ENCODE results near the gene PDE4D.

Gene PDE4D

DNA sequence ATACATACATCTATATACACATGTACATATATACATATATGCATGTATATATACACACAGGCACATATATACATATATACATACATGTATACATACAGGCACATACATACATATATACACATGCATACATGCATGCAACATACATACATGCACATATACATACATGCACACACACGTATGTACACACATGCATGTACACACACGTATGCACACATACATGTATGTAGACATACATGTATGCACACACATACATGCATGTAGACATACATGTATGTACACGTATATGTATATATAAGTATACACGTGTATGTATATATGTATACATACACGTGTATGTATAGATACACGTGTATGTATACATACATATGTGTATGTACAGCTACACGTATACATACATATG, 693.7 kb downstream of the PDE4D start:
- H3K4me1 ChIP-seq (ENCODE audit: control insufficient read depth, insufficient read depth, low read length), result no peaks in the 10 kb centered on the region

DNA sequence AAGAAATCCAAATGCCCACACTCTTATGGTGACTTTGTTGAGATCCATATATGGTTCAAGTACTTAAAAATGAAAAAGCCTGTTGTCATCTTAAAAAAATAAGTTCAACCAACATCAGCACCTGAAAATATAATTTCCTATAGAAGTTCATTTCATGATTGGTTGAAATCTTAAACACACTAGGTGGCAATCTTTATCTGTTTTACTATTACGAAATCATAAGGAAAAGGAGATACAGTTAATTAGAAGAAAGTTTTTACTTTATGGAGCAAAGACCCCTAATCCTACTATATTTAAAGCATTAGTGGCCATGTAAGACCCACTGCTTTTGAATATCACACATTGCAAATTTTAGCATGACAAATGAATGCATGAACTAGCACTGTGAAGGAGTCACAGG, 694.7 kb downstream of the PDE4D start:
- Histone ChIP-seq H3K27me3 (ENCODE audit: control insufficient read depth, insufficient read depth, low read length) (no peaks in the 10 kb centered on the region), H3K36me3 (ENCODE audit: insufficient read depth, low read length) (no peaks in the 10 kb centered on the region)

More for the DNA sequence above, 693.7 kb downstream of the PDE4D start:
- Histone ChIP-seq H3K4me3 (ENCODE audit: low read length) (no peak overlapping the region), H3K9ac (ENCODE audit: low read depth, low read length) (no peak overlapping the region), H3K27me3 (ENCODE audit: control insufficient read depth, insufficient read depth, low read length) (no peaks in the 10 kb centered on the region), H3K9me3 (replicated peaks; ENCODE audit: low read length) (no peaks in the 10 kb centered on the region), H3K4me2 (ENCODE audit: low read length) (no peak overlapping the region), H3K36me3 (ENCODE audit: insufficient read depth, low read length) (no peaks in the 10 kb centered on the region)

DNA sequence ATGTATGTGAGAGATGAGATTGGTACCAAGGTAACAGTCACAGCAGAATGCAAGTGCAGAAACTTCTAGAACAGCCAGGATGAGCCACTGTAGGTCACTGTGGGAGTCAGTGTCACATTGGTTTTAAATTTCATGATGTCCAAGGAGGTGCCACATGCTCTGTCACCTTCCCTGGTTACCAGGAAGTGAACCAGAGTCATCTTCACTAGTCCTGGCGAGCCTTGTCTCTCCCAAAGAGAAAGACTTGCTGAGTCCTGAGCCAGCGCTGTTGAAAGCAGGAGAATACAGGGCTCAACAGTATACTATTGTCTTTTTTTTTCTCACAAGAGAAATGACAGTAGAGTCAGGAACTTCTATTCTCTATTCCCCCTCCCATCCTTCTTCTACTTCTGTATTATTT, 695.2 kb downstream of the PDE4D start:
- Histone ChIP-seq H3K36me3 (ENCODE audit: insufficient read depth, low read length) (no peaks in the 10 kb centered on the region), H3K4me1 (ENCODE audit: control insufficient read depth, insufficient read depth, low read length) (peaks cover 11% of the 10 kb centered on the region), H3K27me3 (ENCODE audit: control insufficient read depth, insufficient read depth, low read length) (no peaks in the 10 kb centered on the region), H3K4me3 (ENCODE audit: low read length) (no peak overlapping the region), H3K4me2 (ENCODE audit: low read length) (no peak overlapping the region), H3K9ac (ENCODE audit: low read depth, low read length) (no peak overlapping the region), H3K9me3 (replicated peaks; ENCODE audit: low read length) (no peaks in the 10 kb centered on the region)

More for the DNA sequence above, 694.7 kb downstream of the PDE4D start:
- no peaks in the 10 kb centered on the region for H3K9me3 ChIP-seq (replicated peaks; ENCODE audit: low read length)
- no peak overlapping the region for H3K4me2 ChIP-seq (ENCODE audit: low read length)
- H3K4me1 ChIP-seq (ENCODE audit: control insufficient read depth, insufficient read depth, low read length), result peaks cover 7% of the 10 kb centered on the region
- no peak overlapping the region for H3K9ac ChIP-seq (ENCODE audit: low read depth, low read length)
- no peak overlapping the region for H3K4me3 ChIP-seq (ENCODE audit: low read length)

DNA sequence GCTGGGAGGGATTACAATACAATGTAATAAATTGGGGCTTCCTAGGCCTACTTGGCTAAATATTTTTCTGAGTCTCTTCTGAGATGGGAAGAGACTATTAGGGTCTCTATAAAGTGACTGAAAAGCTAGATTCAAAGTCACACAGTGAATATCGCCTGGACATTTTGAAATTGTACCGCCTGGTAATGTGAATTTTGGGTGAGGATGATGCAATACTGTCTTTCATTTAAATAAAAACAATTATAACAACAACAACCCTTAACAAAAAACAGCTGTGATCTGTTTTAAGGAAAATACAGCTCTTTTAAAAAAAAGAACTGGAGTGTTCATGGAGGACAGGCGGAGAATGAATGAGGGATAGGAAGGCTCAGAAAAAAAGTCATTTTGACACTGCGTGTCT, 695.6 kb downstream of the PDE4D start:
- Histone ChIP-seq H3K36me3 (ENCODE audit: insufficient read depth, low read length) (no peaks in the 10 kb centered on the region), H3K9ac (ENCODE audit: low read depth, low read length) (no peak overlapping the region), H3K9me3 (replicated peaks; ENCODE audit: low read length) (no peaks in the 10 kb centered on the region), H3K4me2 (ENCODE audit: low read length) (no peak overlapping the region), H3K4me3 (ENCODE audit: low read length) (no peak overlapping the region), H3K27me3 (ENCODE audit: control insufficient read depth, insufficient read depth, low read length) (no peaks in the 10 kb centered on the region), H3K4me1 (ENCODE audit: control insufficient read depth, insufficient read depth, low read length) (peaks cover 12% of the 10 kb centered on the region)

DNA sequence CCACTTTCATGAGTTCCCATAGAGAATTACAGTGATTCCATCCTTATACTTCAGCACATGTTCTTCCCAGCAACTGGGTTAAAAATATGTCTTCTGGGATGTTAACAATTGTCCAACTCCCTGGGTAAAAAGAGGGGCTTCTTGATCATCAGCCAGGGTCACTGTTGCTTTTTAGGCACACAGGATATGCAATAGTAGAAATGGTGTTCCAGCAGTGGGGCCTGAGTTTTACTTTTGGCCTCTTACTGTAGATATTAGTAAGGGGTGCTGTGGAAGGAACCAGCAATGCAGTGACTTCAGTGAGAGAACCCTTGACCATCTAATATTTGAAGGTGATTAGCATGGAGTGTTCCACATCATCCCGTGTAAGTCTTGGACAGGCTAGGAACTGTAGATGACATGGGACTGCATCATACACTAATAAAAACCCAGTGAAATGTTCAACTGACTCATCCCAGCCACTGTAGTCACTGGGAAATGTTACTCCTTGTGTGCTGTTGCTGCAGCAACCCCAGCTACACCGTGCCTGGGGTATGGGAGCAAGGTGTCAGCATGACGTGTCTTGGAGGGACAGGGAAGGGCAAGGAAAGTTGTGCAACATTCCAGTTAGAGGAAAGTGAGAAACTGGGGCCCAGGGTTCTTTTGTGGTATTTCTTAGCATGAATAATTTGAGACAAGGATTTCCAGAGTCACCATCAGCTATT, 699.8 kb downstream of the PDE4D start:
- peak overlapping the region; percentile 77 for H3K9ac ChIP-seq (ENCODE audit: low read depth, low read length)
- H3K27me3 ChIP-seq (ENCODE audit: control insufficient read depth, insufficient read depth, low read length), result no peaks in the 10 kb centered on the region
- H3K36me3 ChIP-seq (ENCODE audit: insufficient read depth, low read length), result no peaks in the 10 kb centered on the region
- peak overlapping the region; percentile 25 for H3K4me2 ChIP-seq (ENCODE audit: low read length)
- no peak overlapping the region for H3K4me3 ChIP-seq (ENCODE audit: low read length)
- no peaks in the 10 kb centered on the region for H3K9me3 ChIP-seq (replicated peaks; ENCODE audit: low read length)
- peaks cover 15% of the 10 kb centered on the region for H3K4me1 ChIP-seq (ENCODE audit: control insufficient read depth, insufficient read depth, low read length)

DNA sequence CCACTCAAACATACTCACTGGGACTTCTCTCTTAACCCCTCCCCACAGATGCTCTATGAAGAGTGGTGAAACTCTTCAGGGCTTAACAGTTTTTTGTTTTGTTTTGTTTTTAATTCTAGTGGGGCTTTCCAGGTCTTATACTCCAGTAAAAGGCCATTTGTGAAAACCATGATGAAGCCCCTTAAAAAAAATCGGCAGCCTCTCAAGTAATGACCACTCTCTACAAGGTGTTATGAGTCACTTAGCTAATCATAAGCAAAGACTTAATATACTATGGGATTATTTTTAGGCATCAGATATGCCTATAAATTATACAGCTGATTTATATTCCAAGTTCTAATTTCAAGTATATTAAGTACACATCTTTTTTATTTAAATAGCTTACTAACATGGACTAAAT, 702.8 kb downstream of the PDE4D start:
- H3K4me2 ChIP-seq (ENCODE audit: low read length), result no peak overlapping the region
- H3K4me1 ChIP-seq (ENCODE audit: control insufficient read depth, insufficient read depth, low read length), result peaks cover 17% of the 10 kb centered on the region
- no peak overlapping the region for H3K4me3 ChIP-seq (ENCODE audit: low read length)
- H3K27me3 ChIP-seq (ENCODE audit: control insufficient read depth, insufficient read depth, low read length), result no peaks in the 10 kb centered on the region
- no peaks in the 10 kb centered on the region for H3K9me3 ChIP-seq (replicated peaks; ENCODE audit: low read length)
- no peaks in the 10 kb centered on the region for H3K36me3 ChIP-seq (ENCODE audit: insufficient read depth, low read length)
- H3K9ac ChIP-seq (ENCODE audit: low read depth, low read length), result no peak overlapping the region

DNA sequence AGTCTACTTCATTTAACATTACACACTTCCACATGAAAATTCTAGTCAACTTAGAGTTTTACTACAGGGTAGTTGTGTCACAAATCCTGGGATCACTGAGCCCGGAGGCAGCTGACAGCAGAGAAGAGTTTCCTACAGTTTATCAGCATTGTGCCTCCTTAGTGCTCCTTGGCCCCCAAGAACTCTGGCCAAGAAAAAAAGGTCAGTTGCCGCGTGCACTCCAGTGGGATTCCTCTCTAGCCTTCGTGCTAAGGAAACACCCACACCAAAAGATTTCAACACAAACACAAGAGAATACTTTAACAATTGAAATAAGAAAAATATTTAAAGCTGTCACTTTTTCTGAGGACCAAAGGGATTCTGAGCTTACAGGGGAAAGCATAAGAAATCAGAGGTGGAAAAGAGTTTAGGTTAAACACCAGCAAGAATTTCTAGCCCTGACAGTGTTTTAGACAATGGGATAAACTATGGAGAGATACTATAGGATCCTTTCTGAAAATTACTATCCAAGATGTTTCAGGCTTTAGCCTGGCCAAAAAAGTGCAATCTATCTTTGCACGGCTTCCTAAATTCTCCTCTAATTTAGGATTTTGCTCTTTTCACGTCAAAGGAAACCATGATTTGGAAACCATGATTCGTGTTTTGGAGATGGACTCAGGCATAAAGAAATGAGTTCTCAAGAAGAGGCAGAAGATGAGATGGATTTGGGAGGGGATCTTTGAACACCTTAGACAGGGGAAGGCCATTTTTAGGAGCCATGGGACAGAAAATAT, 703.9 kb downstream of the PDE4D start:
- peaks cover 16% of the 10 kb centered on the region for H3K4me1 ChIP-seq (ENCODE audit: control insufficient read depth, insufficient read depth, low read length)
- H3K9ac ChIP-seq (ENCODE audit: low read depth, low read length), result peak overlapping the region; percentile 16
- no peaks in the 10 kb centered on the region for H3K36me3 ChIP-seq (ENCODE audit: insufficient read depth, low read length)
- H3K9me3 ChIP-seq (replicated peaks; ENCODE audit: low read length), result no peaks in the 10 kb centered on the region
- no peak overlapping the region for H3K4me2 ChIP-seq (ENCODE audit: low read length)
- no peak overlapping the region for H3K4me3 ChIP-seq (ENCODE audit: low read length)
- no peaks in the 10 kb centered on the region for H3K27me3 ChIP-seq (ENCODE audit: control insufficient read depth, insufficient read depth, low read length)

DNA sequence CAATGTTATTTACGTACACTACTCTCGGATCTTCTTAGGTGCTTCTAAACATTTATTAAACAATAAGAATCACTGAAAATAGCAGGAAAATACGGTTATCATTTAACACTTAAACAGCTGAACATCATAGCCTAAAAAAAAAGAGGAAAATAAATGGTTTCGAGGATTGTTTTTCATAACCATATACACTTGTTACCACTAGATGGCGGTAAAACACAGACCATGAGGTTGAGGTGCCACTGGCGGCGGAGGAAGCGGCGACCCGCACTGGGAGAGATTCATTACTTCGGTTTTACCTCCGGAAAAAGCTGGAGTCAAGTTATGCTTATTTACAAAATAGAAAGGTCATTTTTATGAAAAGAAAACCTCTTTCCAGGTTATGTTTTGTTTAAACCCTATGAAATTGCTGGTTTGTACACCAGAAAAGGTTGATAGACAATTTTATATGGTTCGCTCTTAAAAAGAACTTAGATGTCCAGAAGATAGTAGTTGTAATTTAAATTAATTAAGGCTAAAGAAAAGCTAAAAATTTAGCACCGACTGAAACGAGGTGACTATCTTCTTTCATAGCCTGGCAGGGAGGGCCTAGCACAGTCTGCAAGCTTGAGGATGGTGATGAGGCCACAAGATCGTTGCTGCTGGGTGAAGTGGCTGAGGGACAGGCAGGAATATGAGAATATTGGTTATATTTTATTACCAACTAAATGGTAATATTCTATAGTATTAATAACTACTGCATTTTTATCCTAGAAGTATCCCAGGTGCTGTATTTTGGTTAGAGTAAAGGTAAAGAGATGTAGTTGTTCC, 704.9 kb downstream of the PDE4D start:
- Histone ChIP-seq H3K27me3 (ENCODE audit: control insufficient read depth, insufficient read depth, low read length) (no peaks in the 10 kb centered on the region), H3K4me2 (ENCODE audit: low read length) (peak overlapping the region; percentile 77), H3K4me3 (ENCODE audit: low read length) (peak overlapping the region; percentile 55), H3K36me3 (ENCODE audit: insufficient read depth, low read length) (no peaks in the 10 kb centered on the region), H3K9me3 (replicated peaks; ENCODE audit: low read length) (no peaks in the 10 kb centered on the region), H3K9ac (ENCODE audit: low read depth, low read length) (peak overlapping the region; percentile 79), H3K4me1 (ENCODE audit: control insufficient read depth, insufficient read depth, low read length) (peaks cover 8% of the 10 kb centered on the region)

DNA sequence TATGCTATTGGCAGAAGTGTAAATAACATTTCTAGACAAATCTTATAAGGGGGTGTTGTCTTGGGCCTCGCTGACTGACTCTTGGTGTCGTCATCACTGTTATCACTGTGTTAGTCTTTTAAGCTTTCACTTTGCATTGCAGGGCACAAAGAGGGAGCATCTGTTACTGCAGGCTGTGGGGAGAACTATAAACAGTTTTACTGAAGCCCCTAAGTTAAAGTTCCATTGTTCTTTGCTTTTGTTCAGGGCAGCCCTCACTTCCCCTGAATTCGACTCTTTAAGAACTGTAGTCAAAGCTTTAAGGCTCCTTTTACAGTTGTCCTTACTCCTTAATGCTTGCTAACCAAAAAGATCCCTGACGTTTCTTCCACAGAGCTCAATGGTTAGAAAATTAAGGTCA, 705.7 kb downstream of the PDE4D start:
- Histone ChIP-seq H3K4me3 (ENCODE audit: low read length) (peak overlapping the region; percentile 24), H3K9ac (ENCODE audit: low read depth, low read length) (peak overlapping the region; percentile 67)

DNA sequence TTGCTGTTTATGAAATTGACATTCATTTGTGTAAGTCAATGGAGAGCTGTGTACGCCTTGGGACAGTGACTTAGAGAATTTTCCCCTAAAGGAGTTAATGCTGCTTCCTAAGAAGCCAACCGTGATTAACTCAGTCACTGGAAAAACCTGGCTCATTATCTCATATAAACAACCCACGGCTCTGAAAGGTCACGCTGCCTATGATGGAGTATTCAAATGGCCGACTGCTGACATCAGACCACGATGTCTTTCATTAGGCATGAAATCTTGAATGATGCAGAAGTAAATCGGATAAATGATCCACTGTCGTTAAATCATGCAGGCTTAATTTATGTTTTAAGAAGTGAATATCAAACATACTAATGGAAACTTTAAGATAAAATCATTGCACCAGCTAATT, 706.9 kb downstream of the PDE4D start:
- Histone ChIP-seq H3K4me3 (ENCODE audit: low read length) (no peak overlapping the region), H3K9me3 (replicated peaks; ENCODE audit: low read length) (no peaks in the 10 kb centered on the region), H3K4me1 (ENCODE audit: control insufficient read depth, insufficient read depth, low read length) (peaks cover 5% of the 10 kb centered on the region), H3K9ac (ENCODE audit: low read depth, low read length) (no peak overlapping the region), H3K36me3 (ENCODE audit: insufficient read depth, low read length) (no peaks in the 10 kb centered on the region), H3K27me3 (ENCODE audit: control insufficient read depth, insufficient read depth, low read length) (no peaks in the 10 kb centered on the region), H3K4me2 (ENCODE audit: low read length) (no peak overlapping the region)

More for the DNA sequence above, 705.7 kb downstream of the PDE4D start:
- peaks cover 5% of the 10 kb centered on the region for H3K4me1 ChIP-seq (ENCODE audit: control insufficient read depth, insufficient read depth, low read length)
- H3K36me3 ChIP-seq (ENCODE audit: insufficient read depth, low read length), result no peaks in the 10 kb centered on the region
- H3K4me2 ChIP-seq (ENCODE audit: low read length), result peak overlapping the region; percentile 66
- H3K27me3 ChIP-seq (ENCODE audit: control insufficient read depth, insufficient read depth, low read length), result no peaks in the 10 kb centered on the region
- H3K9me3 ChIP-seq (replicated peaks; ENCODE audit: low read length), result no peaks in the 10 kb centered on the region

DNA sequence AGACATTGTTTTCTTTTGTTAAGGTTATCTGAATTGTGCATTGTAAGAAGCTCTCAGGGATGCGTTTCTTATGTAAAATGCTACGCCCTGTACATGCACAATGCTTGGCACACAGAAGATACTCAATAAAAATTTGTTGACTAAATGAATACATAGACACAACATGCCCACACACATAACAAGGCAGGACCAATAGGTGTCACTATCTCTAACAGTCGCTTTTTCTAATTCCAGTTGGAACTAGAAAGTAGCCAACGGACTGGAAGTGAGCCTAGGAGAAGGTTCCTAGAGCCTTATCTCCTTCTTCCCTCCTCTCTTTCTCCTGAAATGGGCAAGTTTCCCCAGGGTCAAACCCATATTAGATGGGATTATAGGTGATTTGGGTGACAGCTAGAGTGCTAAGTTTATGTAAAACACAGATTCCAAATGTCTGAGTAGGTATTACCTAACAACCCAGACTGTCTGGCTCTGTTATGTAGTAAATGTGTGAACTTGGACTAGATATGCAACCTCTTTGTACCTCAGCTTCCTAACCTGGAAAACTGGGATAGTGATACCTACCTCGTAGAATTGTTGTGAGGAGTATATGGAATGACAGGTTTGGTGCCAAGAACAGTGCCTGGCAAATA, 707.7 kb downstream of the PDE4D start:
- H3K27me3 ChIP-seq (ENCODE audit: control insufficient read depth, insufficient read depth, low read length), result no peaks in the 10 kb centered on the region
- H3K4me2 ChIP-seq (ENCODE audit: low read length), result no peak overlapping the region
- no peaks in the 10 kb centered on the region for H3K36me3 ChIP-seq (ENCODE audit: insufficient read depth, low read length)
- H3K4me3 ChIP-seq (ENCODE audit: low read length), result no peak overlapping the region
- H3K9me3 ChIP-seq (replicated peaks; ENCODE audit: low read length), result no peaks in the 10 kb centered on the region
- H3K9ac ChIP-seq (ENCODE audit: low read depth, low read length), result no peak overlapping the region
- H3K4me1 ChIP-seq (ENCODE audit: control insufficient read depth, insufficient read depth, low read length), result peaks cover 5% of the 10 kb centered on the region

All from skeletal muscle satellite cell (primary cell).